ENCODE results near the gene SF1.
A peak's percentile ranks its signal among the peaks of the same experiment; 100 is the strongest.

SF1 gene

GRCh38 chr11:64753380-64754123 is 24.8 kb downstream of the SF1 start:
- DNase-seq (ENCODE audit: low spot score) = no peak
- H3K4me3 ChIP-seq = no peak overlapping the region

GRCh38 chr11:64753019-64753379 is 25.3 kb downstream of the SF1 start:
- DNase-seq (ENCODE audit: low spot score) = no peak
- H3K27ac ChIP-seq = no peak overlapping the region
- H3K4me3 ChIP-seq = no peak overlapping the region
- no peak for TF ChIP-seq CTCF (IDR thresholded peaks at IDR 0.05)

More at GRCh38 chr11:64753380-64754123, 24.8 kb downstream of the SF1 start:
- no peak overlapping the region for H3K27ac ChIP-seq
- no peak for TF ChIP-seq CTCF (IDR thresholded peaks at IDR 0.05)

GRCh38 chr11:64752175-64752970 is 26.0 kb downstream of the SF1 start:
- Histone ChIP-seq H3K27ac (no peak overlapping the region), H3K4me3 (no peak overlapping the region)
- DNase-seq (ENCODE audit: low spot score) = peak; percentile 69
- TF ChIP-seq CTCF (IDR thresholded peaks at IDR 0.05) = no peak

GRCh38 chr11:64751580-64751979 is 26.8 kb downstream of the SF1 start:
- no peak overlapping the region for H3K4me3 ChIP-seq
- H3K27ac ChIP-seq = no peak overlapping the region
- no peak for DNase-seq (ENCODE audit: low spot score)
- TF ChIP-seq CTCF (IDR thresholded peaks at IDR 0.05) = no peak

GRCh38 chr11:64751136-64751535 is 27.2 kb downstream of the SF1 start:
- no peak overlapping the region for H3K4me3 ChIP-seq
- no peak for TF ChIP-seq CTCF (IDR thresholded peaks at IDR 0.05)
- H3K27ac ChIP-seq = no peak overlapping the region
- DNase-seq (ENCODE audit: low spot score) = no peak

- no peak for DNase-seq (ENCODE audit: low spot score)
- no peak for TF ChIP-seq CTCF (IDR thresholded peaks at IDR 0.05)
- no peak overlapping the region for H3K27ac ChIP-seq
Measured at GRCh38 chr11:64750361-64751054, 27.8 kb downstream of the SF1 start.

More at GRCh38 chr11:64750361-64751054, 27.8 kb downstream of the SF1 start:
- H3K4me3 ChIP-seq = no peak overlapping the region
